Measurements from ENCODE around the gene GYS2. TPM values are rescaled to one million over a fixed set of nuclear protein-coding genes. Genes with fewer than 3 reads are reported as not detected.

The GYS2 gene
- total RNA-seq, 1 donor from 2014 or later: not detected

DNA sequence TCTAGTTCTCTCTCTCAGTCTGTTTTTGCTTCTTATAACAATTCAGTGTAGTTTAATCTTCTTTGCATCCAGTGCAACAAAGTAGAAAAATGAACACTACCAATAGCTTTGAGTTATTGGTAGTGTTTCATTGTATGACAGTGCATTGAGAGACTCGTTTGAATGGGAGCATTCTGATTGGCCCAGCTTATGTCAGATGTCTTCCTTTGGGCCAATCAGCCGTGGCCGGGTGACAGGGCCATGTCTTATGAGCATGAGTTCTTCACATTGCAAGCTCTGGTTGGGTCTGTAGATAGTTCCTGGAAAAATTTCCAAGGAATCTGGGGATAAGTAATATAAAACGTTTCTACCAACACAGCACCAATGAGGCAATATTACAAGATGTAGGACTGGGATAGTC lies 36.5 kb downstream of the GYS2 start:
- no peak overlapping the region for H3K4me3 Mint-ChIP-seq (ENCODE audit: unreplicated experiment)
- H3K9me3 Mint-ChIP-seq (ENCODE audit: unreplicated experiment): no peaks in the 10 kb centered on the region
- Histone ChIP-seq H4K20me1 (ENCODE audit: insufficient read depth, low read length) (no peaks in the 10 kb centered on the region), H3K4me2 (ENCODE audit: low read length) (no peak overlapping the region), H3K27ac (ENCODE audit: low read depth, low read length) (no peak overlapping the region), H3K4me1 (ENCODE audit: insufficient read depth, low read length) (no peaks in the 10 kb centered on the region), H3K79me2 (ENCODE audit: insufficient read depth, low read length) (no peaks in the 10 kb centered on the region), H3K9ac (ENCODE audit: low read length) (no peak overlapping the region), H3K27me3 (ENCODE audit: insufficient read depth, low read length) (no peaks in the 10 kb centered on the region), H3K9me3 (ENCODE audit: insufficient read depth, low read depth, low read length) (no peaks in the 10 kb centered on the region), H3K36me3 (ENCODE audit: insufficient read depth, low read length) (no peaks in the 10 kb centered on the region), H3K4me3 (ENCODE audit: insufficient read depth, low read depth, low read length) (no peak overlapping the region), H2AFZ (ENCODE audit: low read depth, low read length) (no peak overlapping the region)
- no peak for TF ChIP-seq EZH2 (IDR thresholded peaks at IDR 0.05; ENCODE audit: insufficient read depth, low read length)
- TF ChIP-seq, protein P1, sequence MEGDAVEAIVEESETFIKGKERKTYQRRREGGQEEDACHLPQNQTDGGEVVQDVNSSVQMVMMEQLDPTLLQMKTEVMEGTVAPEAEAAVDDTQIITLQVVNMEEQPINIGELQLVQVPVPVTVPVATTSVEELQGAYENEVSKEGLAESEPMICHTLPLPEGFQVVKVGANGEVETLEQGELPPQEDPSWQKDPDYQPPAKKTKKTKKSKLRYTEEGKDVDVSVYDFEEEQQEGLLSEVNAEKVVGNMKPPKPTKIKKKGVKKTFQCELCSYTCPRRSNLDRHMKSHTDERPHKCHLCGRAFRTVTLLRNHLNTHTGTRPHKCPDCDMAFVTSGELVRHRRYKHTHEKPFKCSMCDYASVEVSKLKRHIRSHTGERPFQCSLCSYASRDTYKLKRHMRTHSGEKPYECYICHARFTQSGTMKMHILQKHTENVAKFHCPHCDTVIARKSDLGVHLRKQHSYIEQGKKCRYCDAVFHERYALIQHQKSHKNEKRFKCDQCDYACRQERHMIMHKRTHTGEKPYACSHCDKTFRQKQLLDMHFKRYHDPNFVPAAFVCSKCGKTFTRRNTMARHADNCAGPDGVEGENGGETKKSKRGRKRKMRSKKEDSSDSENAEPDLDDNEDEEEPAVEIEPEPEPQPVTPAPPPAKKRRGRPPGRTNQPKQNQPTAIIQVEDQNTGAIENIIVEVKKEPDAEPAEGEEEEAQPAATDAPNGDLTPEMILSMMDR (IDR thresholded peaks at IDR 0.05; ENCODE audit: insufficient read depth, low read depth, low read length): no peak
- no peak for DNase-seq (ENCODE audit: low read depth)
- no peaks in the 10 kb centered on the region for H3K4me1 Mint-ChIP-seq (ENCODE audit: low read depth, unreplicated experiment)
- no peak overlapping the region for H3K27ac Mint-ChIP-seq (ENCODE audit: unreplicated experiment)
- no peaks in the 10 kb centered on the region for H3K27me3 Mint-ChIP-seq (ENCODE audit: low read depth, unreplicated experiment)
- FAIRE-seq: no peak
- H3K36me3 Mint-ChIP-seq (ENCODE audit: low read depth, unreplicated experiment): no peaks in the 10 kb centered on the region

- Mint-ChIP-seq H3K27ac (ENCODE audit: unreplicated experiment) (no peak overlapping the region), H3K36me3 (ENCODE audit: low read depth, unreplicated experiment) (no peaks in the 10 kb centered on the region), H3K4me1 (ENCODE audit: low read depth, unreplicated experiment) (no peaks in the 10 kb centered on the region), H3K4me3 (ENCODE audit: unreplicated experiment) (no peak overlapping the region), H3K9me3 (ENCODE audit: unreplicated experiment) (no peaks in the 10 kb centered on the region), H3K27me3 (ENCODE audit: low read depth, unreplicated experiment) (no peaks in the 10 kb centered on the region)
- TF ChIP-seq, protein P1 (IDR thresholded peaks at IDR 0.05; ENCODE audit: insufficient read depth, low read depth, low read length): no peak
- no peak for TF ChIP-seq EZH2 (IDR thresholded peaks at IDR 0.05; ENCODE audit: insufficient read depth, low read length)
- no peaks in the 10 kb centered on the region for H4K20me1 ChIP-seq (ENCODE audit: insufficient read depth, low read length)
- FAIRE-seq (no peak), DNase-seq (ENCODE audit: low read depth) (no peak)
- no peak overlapping the region for H3K4me2 ChIP-seq (ENCODE audit: low read length)
- no peak overlapping the region for H3K9ac ChIP-seq (ENCODE audit: low read length)
- no peaks in the 10 kb centered on the region for H3K4me1 ChIP-seq (ENCODE audit: insufficient read depth, low read length)
- no peaks in the 10 kb centered on the region for H3K27me3 ChIP-seq (ENCODE audit: insufficient read depth, low read length)
- no peaks in the 10 kb centered on the region for H3K36me3 ChIP-seq (ENCODE audit: insufficient read depth, low read length)
- H2AFZ ChIP-seq (ENCODE audit: low read depth, low read length): no peak overlapping the region
- no peaks in the 10 kb centered on the region for H3K9me3 ChIP-seq (ENCODE audit: insufficient read depth, low read depth, low read length)
- no peak overlapping the region for H3K4me3 ChIP-seq (ENCODE audit: insufficient read depth, low read depth, low read length)
- no peak overlapping the region for H3K27ac ChIP-seq (ENCODE audit: low read depth, low read length)
- H3K79me2 ChIP-seq (ENCODE audit: insufficient read depth, low read length): no peaks in the 10 kb centered on the region
Measured at GRCh38 chr12:21566907-21567394, 37.7 kb downstream of the GYS2 start.

DNA sequence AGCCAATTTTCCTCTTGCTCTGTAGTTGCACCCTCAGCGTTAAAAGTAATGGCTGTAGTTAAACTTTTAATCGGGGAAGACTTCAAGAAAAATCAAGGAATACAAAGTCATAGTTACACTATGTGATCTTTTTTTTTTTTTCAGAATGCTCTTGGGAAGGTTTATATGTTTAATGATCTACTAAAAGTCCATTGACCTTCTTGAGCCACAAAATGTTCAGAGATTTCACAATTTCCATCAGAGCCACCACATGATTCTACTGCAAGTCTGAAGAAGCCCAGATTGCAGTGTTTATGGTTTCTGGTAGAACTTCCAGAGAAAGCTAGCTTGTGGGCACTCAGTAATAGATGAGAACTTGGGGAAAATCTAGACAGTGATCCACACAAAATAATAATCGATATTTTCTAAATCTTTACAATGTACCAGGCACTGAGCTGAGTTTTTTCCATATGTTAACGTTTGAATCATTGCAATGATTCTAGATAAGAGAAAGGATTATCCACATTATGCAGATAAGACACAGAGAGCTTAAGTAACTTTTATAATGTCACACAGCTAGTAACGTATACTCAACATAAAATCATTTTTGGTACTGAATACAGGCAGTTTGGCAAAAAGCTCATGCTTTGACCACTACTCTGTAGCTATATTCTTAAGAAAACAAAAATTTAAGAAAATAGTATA lies 38.3 kb downstream of the GYS2 start:
- no peaks in the 10 kb centered on the region for H3K4me1 ChIP-seq (ENCODE audit: insufficient read depth, low read length)
- H3K9ac ChIP-seq (ENCODE audit: low read length): no peak overlapping the region
- no peak overlapping the region for H3K4me2 ChIP-seq (ENCODE audit: low read length)
- Mint-ChIP-seq H3K4me3 (ENCODE audit: unreplicated experiment) (no peak overlapping the region), H3K27me3 (ENCODE audit: low read depth, unreplicated experiment) (no peaks in the 10 kb centered on the region), H3K36me3 (ENCODE audit: low read depth, unreplicated experiment) (no peaks in the 10 kb centered on the region), H3K4me1 (ENCODE audit: low read depth, unreplicated experiment) (no peaks in the 10 kb centered on the region), H3K27ac (ENCODE audit: unreplicated experiment) (no peak overlapping the region), H3K9me3 (ENCODE audit: unreplicated experiment) (no peaks in the 10 kb centered on the region)
- no peak for TF ChIP-seq EZH2 (IDR thresholded peaks at IDR 0.05; ENCODE audit: insufficient read depth, low read length)
- TF ChIP-seq, protein P1 (IDR thresholded peaks at IDR 0.05; ENCODE audit: insufficient read depth, low read depth, low read length): no peak
- no peaks in the 10 kb centered on the region for H3K27me3 ChIP-seq (ENCODE audit: insufficient read depth, low read length)
- no peak for FAIRE-seq
- H2AFZ ChIP-seq (ENCODE audit: low read depth, low read length): no peak overlapping the region
- no peaks in the 10 kb centered on the region for H3K79me2 ChIP-seq (ENCODE audit: insufficient read depth, low read length)
- H4K20me1 ChIP-seq (ENCODE audit: insufficient read depth, low read length): no peaks in the 10 kb centered on the region
- no peak overlapping the region for H3K27ac ChIP-seq (ENCODE audit: low read depth, low read length)
- no peaks in the 10 kb centered on the region for H3K9me3 ChIP-seq (ENCODE audit: insufficient read depth, low read depth, low read length)
- DNase-seq (ENCODE audit: low read depth): no peak
- no peak overlapping the region for H3K4me3 ChIP-seq (ENCODE audit: insufficient read depth, low read depth, low read length)
- H3K36me3 ChIP-seq (ENCODE audit: insufficient read depth, low read length): no peaks in the 10 kb centered on the region

Measured in astrocyte (in vitro differentiated cells and primary cell).